K562 (cell line): ENCODE data around the gene LGR6. TPM values are rescaled to one million over a fixed set of nuclear protein-coding genes. Genes with fewer than 3 reads are reported as not detected.

Experiments
- ATAC-seq: fragments of 200-7000 bp; cut with Tn5 transposase; 3 replicates; pipeline ENCODE4 v1.9.1; 2020; ENCODE audit warnings: moderate library complexity
- BruUV-seq: library from RNA; stranded (reverse); fragments of 400-500 nt; replicated peaks from 2 replicates; lab custom pipeline; 2021; lab: Mats Ljungman, UMichigan
- CTCF ChIA-PET: fragments of 300-600 bp; formaldehyde crosslinking; extraction: SDS; loops from one replicate; lab custom pipeline; 2021; ENCODE audit warnings: low intra/inter-chr PET ratio; lab: Yijun Ruan, JAX
- POLR2A ChIA-PET: fragments of 300-600, 350-650 bp; sonication (Branson Sonifier 250); formaldehyde crosslinking; extraction: SDS; loops from one replicate; lab custom pipeline; 2021; ENCODE audit warnings: antibody characterized with exemption, inconsistent platforms; lab: Yijun Ruan, JAX
- DNase-seq, 4 experiments: peaks; one replicate each; pipeline versions ENCODE4 v3.0.0 to v3.0.0-alpha.2; 2011 to 2018; ENCODE audit warnings: low spot score in 3 of 4, mixed read lengths in 3 of 4; ENCODE audit errors: extremely low read depth in 1 of 4
- FAIRE-seq: peaks from 2 replicates; lab custom pipeline; 2011; peaks lifted over from hg19 to GRCh38; lab: Jason Lieb, UNC
- H2AFZ ChIP-seq: 2 replicates; pipeline ENCODE4 v1.6.0; 2011; ENCODE audit warnings: low read depth, low read length, control low read depth, inconsistent platforms
- H3K27ac ChIP-seq: fragments of 200-600 bp; 3 replicates; pipeline ENCODE4 v1.8.0; 2011; ENCODE audit warnings: low read depth, mild to moderate bottlenecking, control low read depth, inconsistent platforms, low read length, moderate library complexity, mixed read lengths; ENCODE audit errors: extremely low read depth
- H3K27me3 ChIP-seq, 2 experiments: fragments of 300-600 bp in 1 of 2; 2 replicates in 1 of 2; 3 replicates in 1 of 2; pipeline versions ENCODE4 v1.6.0 to v1.8.0; 2011; ENCODE audit warnings: inconsistent platforms in 2 of 2, low read length in 2 of 2, mild to moderate bottlenecking in 1 of 2, mixed read lengths in 1 of 2, moderate library complexity in 1 of 2; ENCODE audit not compliant: control insufficient read depth in 2 of 2, insufficient read depth in 2 of 2
- H3K36me3 ChIP-seq: fragments of 300-600 bp; 3 replicates; pipeline ENCODE4 v1.8.0; 2011; ENCODE audit warnings: mild to moderate bottlenecking, low read length, inconsistent platforms; ENCODE audit not compliant: control insufficient read depth, insufficient read depth
- H3K4me1 ChIP-seq, 2 experiments: fragments of 200-600 bp in 1 of 2; replicated peaks in 1 of 2; 2 replicates in 1 of 2; 3 replicates in 1 of 2; pipeline versions ENCODE4 v1.5.1 to v1.8.0; 2011; ENCODE audit warnings: inconsistent platforms in 2 of 2, low read length in 2 of 2, mild to moderate bottlenecking in 1 of 2, mixed read lengths in 1 of 2, moderate library complexity in 1 of 2; ENCODE audit not compliant: control insufficient read depth in 2 of 2, insufficient read depth in 2 of 2
- H3K4me2 ChIP-seq: 2 replicates; pipeline ENCODE4 v1.6.1; 2011; ENCODE audit warnings: low read length, control low read depth, inconsistent platforms, mixed read lengths; ENCODE audit not compliant: insufficient read depth
- H3K4me3 ChIP-seq: fragments of 200-600 bp; sonication (generic), shearing (Covaris generic); 2 replicates; pipeline ENCODE4 v1.5.1; 2016; ENCODE audit warnings: control low read depth, inconsistent platforms
- H3K79me2 ChIP-seq: fragments of 200-600 bp; 3 replicates; pipeline ENCODE4 v1.8.0; 2011; ENCODE audit warnings: low read length, inconsistent platforms; ENCODE audit not compliant: control insufficient read depth, insufficient read depth
- H3K9ac ChIP-seq, 2 experiments: 2 replicates each; pipeline versions ENCODE4 v1.6.0 to v1.6.1; 2011; ENCODE audit warnings: low read depth in 2 of 2, low read length in 2 of 2, control low read depth in 1 of 2, inconsistent platforms in 1 of 2, mild to moderate bottlenecking in 1 of 2, mixed read lengths in 1 of 2; ENCODE audit not compliant: insufficient read depth in 1 of 2
- H3K9me1 ChIP-seq: one replicate; pipeline ENCODE4 v1.6.0; 2011; ENCODE audit warnings: inconsistent platforms, mild to moderate bottlenecking, low read length, moderate library complexity; ENCODE audit not compliant: control insufficient read depth, insufficient read depth
- H3K9me3 ChIP-seq: replicated peaks from 2 replicates; pipeline ENCODE4 v1.5.1; 2011; ENCODE audit warnings: low read depth, low read length, inconsistent platforms; ENCODE audit not compliant: control insufficient read depth, insufficient read depth
- H4K20me1 ChIP-seq: replicated peaks from 2 replicates; pipeline ENCODE4 v1.6.1; 2011; ENCODE audit warnings: low read length, inconsistent platforms, mixed read lengths; ENCODE audit not compliant: control insufficient read depth, insufficient read depth
- DEAF1 ChIP-seq: fragments of 450-650 bp; formaldehyde crosslinking; IDR thresholded peaks from 2 replicates; pipeline ENCODE4 v1.4.0; 2020; ENCODE audit warnings: mild to moderate bottlenecking, moderate library complexity
- EZH2 ChIP-seq: IDR thresholded peaks from 2 replicates; pipeline ENCODE4 v1.6.1; 2012; ENCODE audit warnings: low read depth, mild to moderate bottlenecking, inconsistent platforms, low read length, borderline replicate concordance
- MAZ ChIP-seq, 2 experiments: fragments of 450-650 bp in 1 of 2; sonication (generic) in 1 of 2; formaldehyde crosslinking; IDR thresholded peaks in 1 of 2; conservative IDR thresholded peaks in 1 of 2; 2 replicates each; pipeline versions ENCODE4 v1.4.0 to v1.5.0; 2020; ENCODE audit warnings: mild to moderate bottlenecking in 1 of 2, missing genetic modification reagents in 1 of 2
- RAD21 ChIP-seq, 2 experiments: fragments of 250-450 bp in 1 of 2; fragments of 450-650 bp in 1 of 2; sonication (Bioruptor Pico) in 1 of 2; formaldehyde crosslinking in 1 of 2; IDR thresholded peaks in 1 of 2; conservative IDR thresholded peaks in 1 of 2; 2 replicates each; pipeline versions ENCODE4 v1.4.0 to v1.8.0; 2020 to 2022; ENCODE audit warnings: mild to moderate bottlenecking in 2 of 2, moderate library complexity in 1 of 2
- SRSF7 ChIP-seq: fragments of 200-400 bp; formaldehyde crosslinking; optimal IDR thresholded peaks from 2 replicates; pipeline ENCODE3; 2017; ENCODE audit warnings: mild to moderate bottlenecking, low read depth, low read length
- ZNF174 ChIP-seq: fragments of 250-450 bp; sonication (Bioruptor Pico); IDR thresholded peaks from 2 replicates; pipeline ENCODE4 v1.4.0; 2020; ENCODE audit warnings: mild to moderate bottlenecking
- ZNF197 ChIP-seq: fragments of 200-800 bp; sonication (Bioruptor generic); IDR thresholded peaks from 2 replicates; pipeline ENCODE4 v1.6.1; 2016; ENCODE audit warnings: low read depth, missing genetic modification characterization, missing compliant biosample characterization
- WGBS: fragments of 100-300 bp; shearing (Covaris generic); methylation state at CpG from one replicate; pipeline ENCODE4 v1.1.6; 2016; ENCODE audit warnings: low coverage, mixed read lengths; ENCODE audit not compliant: insufficient coverage; ENCODE audit errors: missing lambda C conversion rate; 5-methylcytosine and 5-hydroxymethylcytosine counted together
- in situ Hi-C: fragments of 300-500 bp; cut with MboI; formaldehyde crosslinking; loops from 4 replicates; pipeline ENCODE4 v1.15.0; 2018; ENCODE audit warnings: inconsistent platforms, mixed read lengths
- intact Hi-C: fragments of 100-400 bp; cut with micrococcal nuclease; formaldehyde crosslinking; loops from 2 replicates; pipeline ENCODE4 v1.14.2; 2022
- polyA plus RNA-seq, 8 experiments: library from polyadenylated mRNA; depleted of rRNA in 4 of 8; stranded (reverse) in 5 of 8; unstranded in 3 of 8; fragments of >200 nt; fragmentation: Nextera tagmentation in 2 of 8; fragmentation: Illumina TruSeq in 1 of 8; extraction: Ambion mirVana in 2 of 8; extraction: Trizol in 1 of 8; gene quantifications; 2 replicates each; pipeline versions ENCODE4 v1.2.1 to v1.2.3, GENCODE V29; 2011 to 2014; ENCODE audit warnings: inconsistent platforms in 1 of 8, missing spikeins in 1 of 8
- total RNA-seq, 7 experiments: library from RNA; depleted of rRNA in 6 of 7; stranded (reverse); fragments of >200 nt in 6 of 7; fragmentation: Illumina TruSeq in 2 of 7; extraction: Trizol in 2 of 7; gene quantifications; 2 replicates each; pipeline versions ENCODE4 v1.2.1 to v1.2.3, GENCODE V29; 2011 to 2021; ENCODE audit warnings: low replicate concordance in 1 of 7
- TF ChIP-seq, protein P1 (sequence below), 3 experiments: IDR thresholded peaks in 2 of 3; conservative IDR thresholded peaks in 1 of 3; 2 replicates each; pipeline ENCODE4 v1.5.1; 2011 to 2012; ENCODE audit warnings: low read length in 3 of 3, mild to moderate bottlenecking in 3 of 3, control low read depth in 2 of 3, improper control_type of control experiment in 1 of 3, inconsistent platforms in 1 of 3, low read depth in 1 of 3, mixed read lengths in 1 of 3, moderate library complexity in 1 of 3; ENCODE audit not compliant: insufficient read depth in 2 of 3
- TF ChIP-seq, protein P2 (sequence below): IDR thresholded peaks from 2 replicates; pipeline ENCODE4 v1.6.1; 2011; ENCODE audit warnings: borderline replicate concordance, low read depth, mild to moderate bottlenecking, moderate library complexity, low read length; ENCODE audit not compliant: insufficient read depth, poor library complexity, severe bottlenecking

LGR6 gene
- total and polyA plus RNA-seq, 9 of the 15 experiments (the other 6 are each of a cell fraction or from before 2014, with no cell fraction given), result 0.01 to 0.54 (median 0.17) TPM; not detected in 1

- Histone ChIP-seq H4K20me1 (peaks cover 18% of the 10 kb centered on the region; the same call in 1 of the 2 replicates), H3K9me3 (no peaks in the 10 kb centered on the region), H3K9ac (no peak overlapping the region), H3K79me2 (no peaks in the 10 kb centered on the region), H3K9me1 (no peaks in the 10 kb centered on the region), H3K27ac (no peak overlapping the region), H2AFZ (no peak overlapping the region), H3K27me3 (peaks cover 58 to 74% of the 10 kb centered on the region in 2 experiments; a peak in 4 of 5 replicates), H3K4me1 (peaks cover 0 to 6% of the 10 kb centered on the region in 2 experiments; a peak in 2 of 5 replicates), H3K36me3 (no peaks in the 10 kb centered on the region), H3K4me3 (no peak overlapping the region), H3K4me2 (no peak overlapping the region)
- peak; percentile 36 to 55 (median 48) for DNase-seq
- peak; percentile 83 for ATAC-seq
- peak; percentile 76 for FAIRE-seq
- ChIA-PET CTCF (no interaction called here), POLR2A (interaction anchor here (1.2 kb wide), 1 partner anchor 12 kb away, joined by 5 read pairs; no protein-coding TSS in a partner anchor)
- BruUV-seq, result no TSS peak
- in situ Hi-C loops, result loop anchor here (25.0 kb wide), 1 partner anchor 99 kb away; no protein-coding TSS in a partner anchor
- intact Hi-C loops, result no loop called here
- WGBS, result 21% methylated on average over 8 of the region's 8 CpGs
- TF ChIP-seq RAD21 (CRISPR knock-in tag; conservative IDR thresholded peaks at IDR 0.05 in 1 of 2, IDR thresholded peaks at IDR 0.05 in 1 of 2) (peak in 1 of 2 experiments; percentile 31; a peak in 2 of 4 replicates), ZNF174 (CRISPR knock-in tag) (no peak), ZNF197 (no peak), MAZ (CRISPR knock-in tag; conservative IDR thresholded peaks at IDR 0.05 in 1 of 2, IDR thresholded peaks at IDR 0.05 in 1 of 2) (0 out of 4 replicates have a peak, but pooled peaks of 1 of the 2 experiments have one; percentile 17), DEAF1 (CRISPR knock-in tag) (no peak), EZH2 (0 out of 2 replicates have a peak, but pooled peaks have one; percentile 37), SRSF7 (no peak)
- TF ChIP-seq, protein P1, sequence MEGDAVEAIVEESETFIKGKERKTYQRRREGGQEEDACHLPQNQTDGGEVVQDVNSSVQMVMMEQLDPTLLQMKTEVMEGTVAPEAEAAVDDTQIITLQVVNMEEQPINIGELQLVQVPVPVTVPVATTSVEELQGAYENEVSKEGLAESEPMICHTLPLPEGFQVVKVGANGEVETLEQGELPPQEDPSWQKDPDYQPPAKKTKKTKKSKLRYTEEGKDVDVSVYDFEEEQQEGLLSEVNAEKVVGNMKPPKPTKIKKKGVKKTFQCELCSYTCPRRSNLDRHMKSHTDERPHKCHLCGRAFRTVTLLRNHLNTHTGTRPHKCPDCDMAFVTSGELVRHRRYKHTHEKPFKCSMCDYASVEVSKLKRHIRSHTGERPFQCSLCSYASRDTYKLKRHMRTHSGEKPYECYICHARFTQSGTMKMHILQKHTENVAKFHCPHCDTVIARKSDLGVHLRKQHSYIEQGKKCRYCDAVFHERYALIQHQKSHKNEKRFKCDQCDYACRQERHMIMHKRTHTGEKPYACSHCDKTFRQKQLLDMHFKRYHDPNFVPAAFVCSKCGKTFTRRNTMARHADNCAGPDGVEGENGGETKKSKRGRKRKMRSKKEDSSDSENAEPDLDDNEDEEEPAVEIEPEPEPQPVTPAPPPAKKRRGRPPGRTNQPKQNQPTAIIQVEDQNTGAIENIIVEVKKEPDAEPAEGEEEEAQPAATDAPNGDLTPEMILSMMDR (IDR thresholded peaks at IDR 0.05 in 2 of 3, conservative IDR thresholded peaks at IDR 0.05 in 1 of 3; ENCODE audit: insufficient read depth in 2 of 3, low read depth in 1 of 3, low read length in 3 of 3), result peak; percentile 54 to 63 (median 61)
- TF ChIP-seq, protein P2, sequence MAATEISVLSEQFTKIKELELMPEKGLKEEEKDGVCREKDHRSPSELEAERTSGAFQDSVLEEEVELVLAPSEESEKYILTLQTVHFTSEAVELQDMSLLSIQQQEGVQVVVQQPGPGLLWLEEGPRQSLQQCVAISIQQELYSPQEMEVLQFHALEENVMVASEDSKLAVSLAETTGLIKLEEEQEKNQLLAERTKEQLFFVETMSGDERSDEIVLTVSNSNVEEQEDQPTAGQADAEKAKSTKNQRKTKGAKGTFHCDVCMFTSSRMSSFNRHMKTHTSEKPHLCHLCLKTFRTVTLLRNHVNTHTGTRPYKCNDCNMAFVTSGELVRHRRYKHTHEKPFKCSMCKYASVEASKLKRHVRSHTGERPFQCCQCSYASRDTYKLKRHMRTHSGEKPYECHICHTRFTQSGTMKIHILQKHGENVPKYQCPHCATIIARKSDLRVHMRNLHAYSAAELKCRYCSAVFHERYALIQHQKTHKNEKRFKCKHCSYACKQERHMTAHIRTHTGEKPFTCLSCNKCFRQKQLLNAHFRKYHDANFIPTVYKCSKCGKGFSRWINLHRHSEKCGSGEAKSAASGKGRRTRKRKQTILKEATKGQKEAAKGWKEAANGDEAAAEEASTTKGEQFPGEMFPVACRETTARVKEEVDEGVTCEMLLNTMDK, result peak; percentile 34
Measured at GRCh38 chr1:202213361-202214088, 19.9 kb downstream of the LGR6 start.
